IMR-90 (cell line): Measurements from ENCODE around the gene SMYD5. TPM values are rescaled to one million over a fixed set of nuclear protein-coding genes. Genes with fewer than 3 reads are reported as not detected.
A peak's percentile ranks its signal among the peaks of the same experiment; 100 is the strongest.

ENCODE experiments used
- ATAC-seq: fragments of 200-7000 bp; cut with Tn5 transposase; 2 replicates; pipeline ENCODE4 v1.9.1; 2020; ENCODE audit warnings: low read depth, mild to moderate bottlenecking, moderate library complexity
- BruUV-seq: library from RNA; stranded (reverse); fragments of 400-500 nt; replicated peaks from 2 replicates; lab custom pipeline; 2021; lab: Mats Ljungman, UMichigan
- CTCF ChIA-PET: fragments of 300-600 bp; formaldehyde crosslinking; extraction: SDS; loops from one replicate; lab custom pipeline; 2021; ENCODE audit warnings: antibody characterized with exemption; lab: Yijun Ruan, JAX
- POLR2A ChIA-PET: fragments of 300-600 bp; sonication (Branson Sonifier 250); formaldehyde crosslinking; loops from one replicate; lab custom pipeline; 2022; ENCODE audit warnings: antibody characterized with exemption; ENCODE audit not compliant: unreplicated experiment; lab: Charles Lee
- DNase-seq: peaks from one replicate; pipeline ENCODE4 v3.0.0; 2013
- H2AFZ ChIP-seq: replicated peaks from 2 replicates; pipeline ENCODE3; 2013; ENCODE audit warnings: low read length, mild to moderate bottlenecking; ENCODE audit not compliant: poor library complexity
- H2AK5ac ChIP-seq: 2 replicates; pipeline ENCODE4 v1.6.1; 2013; ENCODE audit warnings: low read depth, low read length, inconsistent platforms
- H2AK9ac ChIP-seq: replicated peaks from 2 replicates; pipeline ENCODE3; 2013; ENCODE audit warnings: mild to moderate bottlenecking, low read depth, low read length, moderate library complexity; ENCODE audit not compliant: poor library complexity
- H2BK120ac ChIP-seq: 2 replicates; pipeline ENCODE4 v1.6.1; 2013; ENCODE audit warnings: low read depth, low read length, inconsistent platforms
- H2BK15ac ChIP-seq: 3 replicates; pipeline ENCODE4 v1.6.1; 2013; ENCODE audit warnings: low read depth, low read length, inconsistent platforms
- H2BK20ac ChIP-seq: 2 replicates; pipeline ENCODE4 v1.6.1; 2013; ENCODE audit warnings: low read depth, mild to moderate bottlenecking, inconsistent platforms, low read length, moderate library complexity
- H2BK5ac ChIP-seq: 2 replicates; pipeline ENCODE4 v1.6.1; 2013; ENCODE audit warnings: mild to moderate bottlenecking, low read depth, low read length, inconsistent platforms; ENCODE audit not compliant: poor library complexity, severe bottlenecking
- H3K14ac ChIP-seq: replicated peaks from 2 replicates; pipeline ENCODE4 v1.6.1; 2013; ENCODE audit warnings: low read depth, low read length, inconsistent platforms
- H3K18ac ChIP-seq: 2 replicates; pipeline ENCODE4 v1.6.1; 2013; ENCODE audit warnings: low read depth, low read length, control low read depth
- H3K23ac ChIP-seq: 2 replicates; pipeline ENCODE4 v1.6.1; 2013; ENCODE audit warnings: low read depth, low read length, inconsistent platforms
- H3K27ac ChIP-seq: 2 replicates; pipeline ENCODE4 v1.5.1; 2013; ENCODE audit warnings: mild to moderate bottlenecking, control low read depth, low read length; ENCODE audit not compliant: insufficient read depth
- H3K27me3 ChIP-seq: 2 replicates; pipeline ENCODE4 v1.6.1; 2013; ENCODE audit warnings: low read length; ENCODE audit not compliant: control insufficient read depth, insufficient read depth
- H3K36me3 ChIP-seq: 2 replicates; pipeline ENCODE4 v1.6.1; 2013; ENCODE audit warnings: low read length, mixed read lengths; ENCODE audit not compliant: control insufficient read depth, insufficient read depth
- H3K4ac ChIP-seq: 2 replicates; pipeline ENCODE4 v1.6.1; 2013; ENCODE audit warnings: low read depth, low read length, inconsistent platforms
- H3K4me1 ChIP-seq: 2 replicates; pipeline ENCODE4 v1.6.1; 2013; ENCODE audit warnings: low read length, mixed read lengths; ENCODE audit not compliant: control insufficient read depth, insufficient read depth
- H3K4me2 ChIP-seq: 2 replicates; pipeline ENCODE4 v1.6.1; 2013; ENCODE audit warnings: low read depth, mild to moderate bottlenecking, control low read depth, low read length, moderate library complexity
- H3K4me3 ChIP-seq: 2 replicates; pipeline ENCODE4 v1.5.1; 2013; ENCODE audit warnings: low read depth, mild to moderate bottlenecking, control low read depth, low read length, moderate library complexity; ENCODE audit not compliant: insufficient read depth
- H3K56ac ChIP-seq: 2 replicates; pipeline ENCODE4 v1.6.1; 2013; ENCODE audit warnings: low read length, inconsistent platforms; ENCODE audit not compliant: insufficient read depth; ENCODE audit errors: extremely low read depth
- H3K79me1 ChIP-seq, 2 experiments: 2 replicates each; pipeline ENCODE4 v1.6.1; 2013; ENCODE audit warnings: low read length in 2 of 2, inconsistent platforms in 1 of 2, low read depth in 1 of 2
- H3K9ac ChIP-seq: 2 replicates; pipeline ENCODE4 v1.6.1; 2013; ENCODE audit warnings: low read depth, low read length, control low read depth
- H3K9me1 ChIP-seq: 2 replicates; pipeline ENCODE4 v1.6.1; 2013; ENCODE audit warnings: low read length, inconsistent platforms; ENCODE audit not compliant: insufficient read depth
- H3K9me3 ChIP-seq: 2 replicates; pipeline ENCODE4 v1.6.1; 2013; ENCODE audit warnings: low read length; ENCODE audit not compliant: control insufficient read depth, insufficient read depth
- H4K20me1 ChIP-seq: 2 replicates; pipeline ENCODE4 v1.6.1; 2013; ENCODE audit warnings: low read length, inconsistent platforms; ENCODE audit not compliant: insufficient read depth
- H4K5ac ChIP-seq: 2 replicates; pipeline ENCODE4 v1.6.1; 2013; ENCODE audit warnings: mild to moderate bottlenecking, low read depth, low read length, control low read depth
- H4K8ac ChIP-seq, 2 experiments: 2 replicates each; pipeline ENCODE4 v1.6.1; 2013; ENCODE audit warnings: low read depth in 2 of 2, low read length in 2 of 2, control low read depth in 1 of 2, inconsistent platforms in 1 of 2
- H4K91ac ChIP-seq: 2 replicates; pipeline ENCODE4 v1.6.1; 2013; ENCODE audit warnings: low read depth, low read length, inconsistent platforms; ENCODE audit not compliant: insufficient read depth
- BHLHE40 ChIP-seq: fragments of 150-350 bp; IDR thresholded peaks from 2 replicates; pipeline ENCODE4 v1.6.1; 2016; ENCODE audit warnings: mild to moderate bottlenecking, low read depth, low read length
- CEBPB ChIP-seq: IDR thresholded peaks from 2 replicates; pipeline ENCODE4 v1.6.1; 2012; ENCODE audit warnings: low read depth, low read length, improper control_type of control experiment
- CTCF ChIP-seq: conservative IDR thresholded peaks from 2 replicates; pipeline ENCODE4 v1.5.1; 2012; ENCODE audit warnings: mild to moderate bottlenecking, low read depth, low read length, improper control_type of control experiment
- MAZ ChIP-seq: IDR thresholded peaks from 2 replicates; pipeline ENCODE4 v1.6.1; 2012; ENCODE audit warnings: low read depth, mild to moderate bottlenecking, low read length, improper control_type of control experiment, moderate library complexity, borderline replicate concordance
- MXI1 ChIP-seq: IDR thresholded peaks from 2 replicates; pipeline ENCODE4 v1.6.1; 2012; ENCODE audit warnings: low read depth, mild to moderate bottlenecking, low read length, moderate library complexity, borderline replicate concordance
- POLR2A ChIP-seq: IDR thresholded peaks from 2 replicates; pipeline ENCODE4 v1.6.1; 2012; ENCODE audit warnings: mild to moderate bottlenecking, low read depth, low read length
- RAD21 ChIP-seq: IDR thresholded peaks from 2 replicates; pipeline ENCODE4 v1.6.1; 2012; ENCODE audit warnings: low read length, improper control_type of control experiment
- USF2 ChIP-seq: fragments of 150-350 bp; IDR thresholded peaks from 2 replicates; pipeline ENCODE4 v1.6.1; 2017; ENCODE audit warnings: mild to moderate bottlenecking, antibody characterized with exemption, low read length, low read depth
- WGBS, 2 experiments: methylation state at CpG; one replicate each; pipeline versions ENCODE4 v1.1.5 to v1.1.7; 2013; ENCODE audit warnings: missing lambda C conversion rate in 2 of 2; ENCODE audit not compliant: insufficient read length in 1 of 2; ENCODE audit errors: extremely low coverage in 2 of 2; 5-methylcytosine and 5-hydroxymethylcytosine counted together
- dilution Hi-C: fragments of 300-500 bp; cut with HindIII; formaldehyde crosslinking; loops from one replicate; pipeline ENCODE4 v1.14.3; 2018; ENCODE audit warnings: low sequenced_read_pairs; ENCODE audit not compliant: unreplicated experiment
- in situ Hi-C: fragments of 300-500 bp; cut with MboI; formaldehyde crosslinking; loops from 3 replicates; pipeline ENCODE4 v1.14.3; 2019; ENCODE audit warnings: low sequenced_read_pairs, inconsistent platforms, mixed read lengths
- intact Hi-C: fragments of 100-400 bp; cut with micrococcal nuclease; formaldehyde crosslinking; loops from 2 replicates; pipeline ENCODE4 v1.10.0; 2022
- polyA plus RNA-seq, 3 experiments: library from polyadenylated mRNA; depleted of rRNA; stranded (reverse); fragments of >200 nt; gene quantifications; 2 replicates each; pipeline ENCODE4 v1.2.3, GENCODE V29; 2012; ENCODE audit warnings: low replicate concordance in 1 of 3
- total RNA-seq: library from RNA; depleted of rRNA; stranded (reverse); fragments of >200 nt; gene quantifications from 2 replicates; pipeline ENCODE4 v1.2.3, GENCODE V29; 2012

The SMYD5 gene
- total and polyA plus RNA-seq, 2 of the 4 experiments (the other 2 are of a cell fraction), result 17.8 to 19.7 TPM

DNA sequence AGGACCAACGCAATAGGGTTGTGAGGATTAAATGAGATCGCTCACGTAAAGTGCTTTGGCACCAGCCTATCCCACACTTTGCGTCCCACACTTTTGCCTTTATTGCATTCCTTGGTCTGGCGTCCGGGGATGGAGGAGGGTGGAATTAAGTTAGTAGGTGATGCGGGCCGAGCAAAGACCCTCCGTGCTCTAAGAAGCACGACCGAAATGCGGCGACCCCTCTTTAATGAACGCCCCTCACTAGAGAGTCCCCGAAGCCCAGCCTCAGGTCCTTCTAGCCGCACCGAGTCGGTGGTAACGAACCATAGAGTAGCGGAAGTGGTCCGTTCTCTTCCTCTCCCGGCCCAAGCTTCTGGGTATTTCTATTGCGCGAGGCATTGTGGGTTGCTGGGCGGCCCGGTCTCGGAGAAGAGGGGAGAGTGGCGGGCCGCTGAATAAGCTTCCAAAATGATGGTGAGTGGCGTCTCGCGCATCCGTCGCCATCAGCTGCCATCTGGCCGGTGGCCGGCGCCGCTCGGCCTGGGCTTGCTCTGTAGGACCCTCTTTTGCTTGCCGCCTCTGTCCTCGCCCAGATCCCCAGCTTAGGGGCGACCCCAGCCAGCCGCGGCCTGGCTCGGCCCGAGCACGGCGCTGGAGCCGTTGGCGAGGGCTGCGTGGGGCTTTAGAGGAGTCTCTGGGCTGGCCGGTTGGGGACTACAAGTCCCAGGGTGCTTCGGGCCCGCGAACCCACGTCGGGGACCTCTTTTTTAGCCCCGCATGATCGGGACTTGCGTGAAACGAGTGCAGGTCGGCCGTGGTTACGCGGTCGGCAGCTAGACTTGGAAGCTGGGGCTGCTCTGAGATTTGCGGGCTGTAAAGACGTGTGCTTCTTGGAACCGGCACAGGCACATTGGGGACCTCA, 20.1 kb downstream of the SMYD5 start, which contains the start of gene CCT7:
TSS of gene CCT7 (plus strand) at position 377 of the 901 bp plus-strand sequence. CDS start at position 448, 71 bp downstream.
- Histone ChIP-seq H3K23ac (peak within 1 kb of the TSS; percentile 87), H2BK5ac (peak within 1 kb of the TSS; percentile 90), H2BK120ac (peak within 1 kb of the TSS; percentile 50; the same call in 1 of the 2 replicates), H4K8ac (peak within 1 kb of the TSS; percentile 87 to 98), H3K9me1 (peaks cover 12% of the 10 kb centered on the region), H3K36me3 (peaks cover 2% of the 10 kb centered on the region; the same call in 1 of the 2 replicates), H3K27ac (peak within 1 kb of the TSS; percentile 83), H3K9me3 (no peaks in the 10 kb centered on the region), H3K79me1 (peaks cover 5 to 51% of the 10 kb centered on the region in 2 experiments), H3K4ac (peak within 1 kb of the TSS; percentile 86), H2AK5ac (peak within 1 kb of the TSS; percentile 92), H2AFZ (peak within 1 kb of the TSS; percentile 99), H3K14ac (peak within 1 kb of the TSS; percentile 88), H3K4me2 (peak within 1 kb of the TSS; percentile 89), H4K5ac (peak within 1 kb of the TSS; percentile 86), H3K4me1 (peaks cover 5% of the 10 kb centered on the region; the same call in 1 of the 2 replicates), H2BK20ac (no peak within 1 kb of the TSS), H3K4me3 (peak within 1 kb of the TSS; percentile 83), H3K18ac (peak within 1 kb of the TSS; percentile 10), H3K9ac (peak within 1 kb of the TSS; percentile 86), H2BK15ac (no peak within 1 kb of the TSS; the same call in 2 of the 3 replicates), H4K20me1 (peaks cover 50% of the 10 kb centered on the region), H2AK9ac (peak within 1 kb of the TSS; percentile 96), H3K27me3 (no peaks in the 10 kb centered on the region), H4K91ac (peak within 1 kb of the TSS; percentile 72), H3K56ac (peak within 1 kb of the TSS; percentile 81)
- CTCF ChIA-PET, result interaction anchor here (0.6 kb wide), 2 partner anchors 19 to 25 kb away, joined by 3 to 8 read pairs; no protein-coding TSS in a partner anchor
- in situ Hi-C loops, result no loop called here
- DNase-seq (peak; percentile 89), ATAC-seq (peak; percentile 72)
- POLR2A ChIA-PET, result no interaction called here
- dilution Hi-C loops, result no loop called here
- no TSS peak for BruUV-seq
- WGBS, 2 experiments, result 0% methylated on average over 35 of the region's 69 CpGs; no CpG with 5 or more reads in 1 of the 2 experiments
- intact Hi-C loops, result loop anchor here (5.0 kb wide), 1 partner anchor 503 kb away; the partner anchor contains the start of gene TPRKB
- no peak for TF ChIP-seq CEBPB
- TF ChIP-seq BHLHE40, result no peak
- no peak for TF ChIP-seq MAZ
- no peak for TF ChIP-seq CTCF
- no peak for TF ChIP-seq RAD21
- peak; percentile 47; the same call in 1 of the 2 replicates for TF ChIP-seq MXI1
- peak; percentile 96 for TF ChIP-seq POLR2A
- no peak for TF ChIP-seq USF2
